HepG2 (cell line): ENCODE data around the gene RAB36. TPM values are rescaled to one million over a fixed set of nuclear protein-coding genes. Genes with fewer than 3 reads are reported as not detected.

ENCODE experiments used
- ATAC-seq: fragments of 200-7000 bp; cut with Tn5 transposase; 3 replicates; pipeline ENCODE4 v1.9.1; 2020; ENCODE audit warnings: mild to moderate bottlenecking, moderate library complexity
- BruUV-seq: library from RNA; stranded (reverse); fragments of 400-500 nt; replicated peaks from 2 replicates; lab custom pipeline; 2021; lab: Mats Ljungman, UMichigan
- CTCF ChIA-PET: fragments of 300-600 bp; formaldehyde crosslinking; extraction: SDS; loops from one replicate; lab custom pipeline; 2021; ENCODE audit warnings: low total read pairs, inconsistent platforms, low intra/inter-chr PET ratio; lab: Yijun Ruan, JAX
- POLR2A ChIA-PET: fragments of 350-600 bp; sonication (Branson Sonifier 250); formaldehyde crosslinking; loops from one replicate; lab custom pipeline; 2020; ENCODE audit warnings: antibody characterized with exemption, inconsistent platforms; lab: Yijun Ruan, JAX
- DNase-seq: peaks from one replicate; pipeline ENCODE4 v3.0.0-alpha.2; 2015; ENCODE audit warnings: low spot score
- FAIRE-seq: peaks from 3 replicates; lab custom pipeline; 2011; peaks lifted over from hg19 to GRCh38; lab: Jason Lieb, UNC
- H2AFZ ChIP-seq: one replicate; pipeline ENCODE4 v1.6.1; 2011; ENCODE audit warnings: low read length, inconsistent platforms
- H3K27ac ChIP-seq: fragments of 300-600 bp; 3 replicates; pipeline ENCODE4 v1.8.0; 2011; ENCODE audit warnings: mixed run types, mild to moderate bottlenecking, mixed read lengths, low read length, inconsistent platforms; ENCODE audit not compliant: insufficient read depth; ENCODE audit errors: extremely low read length
- H3K27me3 ChIP-seq, 2 experiments: fragments of 200-600 bp in 1 of 2; 2 replicates in 1 of 2; 3 replicates in 1 of 2; pipeline versions ENCODE4 v1.6.0 to v1.8.0; 2011; ENCODE audit warnings: low read length in 2 of 2, mild to moderate bottlenecking in 2 of 2, moderate library complexity in 2 of 2, inconsistent platforms in 1 of 2; ENCODE audit not compliant: insufficient read depth in 2 of 2, control insufficient read depth in 1 of 2
- H3K36me3 ChIP-seq, 2 experiments: fragments of 200-600 bp in 1 of 2; replicated peaks in 1 of 2; 2 replicates in 1 of 2; 3 replicates in 1 of 2; pipeline versions ENCODE4 v1.5.1 to v1.8.0; 2011; ENCODE audit warnings: low read length in 2 of 2, inconsistent platforms in 1 of 2; ENCODE audit not compliant: insufficient read depth in 2 of 2, control insufficient read depth in 1 of 2
- H3K4me1 ChIP-seq: 2 replicates; pipeline ENCODE4 v1.5.1; 2012; ENCODE audit warnings: low read length, inconsistent platforms; ENCODE audit not compliant: insufficient read depth
- H3K4me2 ChIP-seq: 2 replicates; pipeline ENCODE4 v1.6.0; 2011; ENCODE audit warnings: low read depth, low read length, inconsistent platforms
- H3K4me3 ChIP-seq, 3 experiments: fragments of 200-600 bp in 1 of 3; sonication (generic), shearing (Covaris generic) in 1 of 3; replicated peaks in 1 of 3; 2 replicates each; pipeline ENCODE4 v1.5.1; 2011 to 2016; ENCODE audit warnings: low read length in 3 of 3, inconsistent platforms in 2 of 3, low read depth in 2 of 3, mild to moderate bottlenecking in 2 of 3, control low read depth in 1 of 3, mixed read lengths in 1 of 3; ENCODE audit not compliant: insufficient read depth in 1 of 3
- H3K79me2 ChIP-seq: one replicate; pipeline ENCODE4 v1.6.1; 2011; ENCODE audit warnings: low read length, inconsistent platforms; ENCODE audit not compliant: insufficient read depth
- H3K9ac ChIP-seq: 2 replicates; pipeline ENCODE4 v1.6.0; 2011; ENCODE audit warnings: mild to moderate bottlenecking, low read depth, low read length, inconsistent platforms; ENCODE audit not compliant: insufficient read depth
- H3K9me3 ChIP-seq: 2 replicates; pipeline ENCODE4 v1.5.1; 2012; ENCODE audit warnings: mild to moderate bottlenecking, low read length
- H4K20me1 ChIP-seq: 2 replicates; pipeline ENCODE4 v1.6.0; 2011; ENCODE audit warnings: inconsistent platforms, mild to moderate bottlenecking, low read length, moderate library complexity; ENCODE audit not compliant: insufficient read depth
- HMGA1 ChIP-seq: sonication (generic); formaldehyde crosslinking; conservative IDR thresholded peaks from 2 replicates; pipeline ENCODE4 v1.4.0; 2020; ENCODE audit warnings: missing genetic modification reagents
- MTA1 ChIP-seq: sonication (generic); formaldehyde crosslinking; IDR thresholded peaks from 2 replicates; pipeline ENCODE4 v1.4.0; 2020; ENCODE audit warnings: missing genetic modification reagents, mild to moderate bottlenecking, borderline replicate concordance
- PAF1 ChIP-seq: IDR thresholded peaks from 2 replicates; pipeline ENCODE4 v1.6.1; 2016; ENCODE audit warnings: missing genetic modification reagents, missing compliant biosample characterization
- SETDB1 ChIP-seq: sonication (generic); formaldehyde crosslinking; IDR thresholded peaks from 2 replicates; pipeline ENCODE4 v1.5.1; 2020; ENCODE audit warnings: missing genetic modification reagents, mild to moderate bottlenecking, borderline replicate concordance
- SMAD3 ChIP-seq: sonication (generic); formaldehyde crosslinking; IDR thresholded peaks from 2 replicates; pipeline ENCODE4 v1.4.0; 2020; ENCODE audit warnings: missing genetic modification reagents
- TBL1XR1 ChIP-seq: fragments of 150-350 bp; IDR thresholded peaks from 2 replicates; pipeline ENCODE4 v1.6.1; 2014; ENCODE audit warnings: borderline replicate concordance, low read length; ENCODE audit not compliant: partially characterized antibody
- ZNF280B ChIP-seq: sonication (generic); formaldehyde crosslinking; IDR thresholded peaks from 2 replicates; pipeline ENCODE4 v1.5.0; 2020; ENCODE audit warnings: missing genetic modification reagents, mild to moderate bottlenecking, borderline replicate concordance
- ZNF329 ChIP-seq: sonication (generic); formaldehyde crosslinking; IDR thresholded peaks from 2 replicates; pipeline ENCODE4 v1.9.0; 2021; ENCODE audit warnings: low read depth, mild to moderate bottlenecking, missing genetic modification reagents
- ZNF746 ChIP-seq: sonication (generic); formaldehyde crosslinking; IDR thresholded peaks from 2 replicates; pipeline ENCODE4 v1.8.0; 2022; ENCODE audit warnings: mild to moderate bottlenecking, missing genetic modification reagents
- WGBS: methylation state at CpG from one replicate; pipeline ENCODE4 v1.1.6; 2017; ENCODE audit warnings: low lambda C conversion rate; 5-methylcytosine and 5-hydroxymethylcytosine counted together
- in situ Hi-C: cut with HindIII; loops from 2 replicates; pipeline ENCODE4 v1.10.0; 2017; ENCODE audit warnings: low pct_unique_long_range_greater_than_20kb; ENCODE audit not compliant: extremely low pct_ligation_motif_present
- intact Hi-C: fragments of 100-400 bp; cut with micrococcal nuclease; formaldehyde crosslinking; loops from one replicate; pipeline ENCODE4 v1.10.0; 2022; ENCODE audit not compliant: unreplicated experiment
- polyA plus RNA-seq, 8 experiments: library from polyadenylated mRNA; depleted of rRNA in 3 of 8; stranded (reverse) in 7 of 8; unstranded in 1 of 8; fragments of >200 nt; fragmentation: Illumina TruSeq in 4 of 8; extraction: Trizol in 4 of 8; gene quantifications; 2 replicates each; pipeline versions ENCODE4 v1.2.1 to v1.2.3, GENCODE V29; 2011 to 2016; ENCODE audit warnings: low read depth in 4 of 8, missing spikeins in 1 of 8, mixed read lengths in 1 of 8; ENCODE audit not compliant: insufficient read depth in 1 of 8
- total RNA-seq, 5 experiments: library from RNA; depleted of rRNA; stranded (reverse); fragments of >200 nt; fragmentation: Illumina TruSeq; extraction: Trizol; gene quantifications; 2 replicates each; pipeline ENCODE4 v1.2.3, GENCODE V29; 2016; ENCODE audit warnings: low read depth in 1 of 5
- TF ChIP-seq, protein P1 (sequence below): fragments of 450-650 bp; IDR thresholded peaks from 2 replicates; pipeline ENCODE4 v1.6.1; 2017; ENCODE audit warnings: mild to moderate bottlenecking

RAB36 gene
- total and polyA plus RNA-seq, 2 of the 13 experiments (the other 11 are each of a cell fraction or from before 2014, with no cell fraction given) = 0.24 to 0.86 TPM

DNA sequence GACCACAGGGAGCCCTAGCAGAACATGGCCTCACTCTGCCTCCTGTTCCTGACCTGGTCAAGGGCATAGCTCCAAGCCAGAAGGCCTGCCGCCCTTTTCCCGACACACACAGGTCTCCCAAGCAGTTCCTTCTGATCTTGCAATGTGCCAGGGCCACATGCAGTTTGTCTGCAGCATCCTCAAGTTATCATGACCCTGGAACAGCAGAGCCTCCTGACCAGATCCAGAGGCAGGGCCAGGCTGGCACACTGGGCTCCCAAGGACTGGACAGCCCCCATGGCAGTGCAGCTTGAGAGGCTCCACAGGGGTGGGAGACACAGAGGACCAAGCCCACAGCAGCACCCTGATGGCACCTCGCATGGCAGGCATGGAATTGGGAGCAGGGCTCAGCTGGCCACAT, 43.8 kb upstream of the RAB36 start (continued):
- TF ChIP-seq, protein P1, sequence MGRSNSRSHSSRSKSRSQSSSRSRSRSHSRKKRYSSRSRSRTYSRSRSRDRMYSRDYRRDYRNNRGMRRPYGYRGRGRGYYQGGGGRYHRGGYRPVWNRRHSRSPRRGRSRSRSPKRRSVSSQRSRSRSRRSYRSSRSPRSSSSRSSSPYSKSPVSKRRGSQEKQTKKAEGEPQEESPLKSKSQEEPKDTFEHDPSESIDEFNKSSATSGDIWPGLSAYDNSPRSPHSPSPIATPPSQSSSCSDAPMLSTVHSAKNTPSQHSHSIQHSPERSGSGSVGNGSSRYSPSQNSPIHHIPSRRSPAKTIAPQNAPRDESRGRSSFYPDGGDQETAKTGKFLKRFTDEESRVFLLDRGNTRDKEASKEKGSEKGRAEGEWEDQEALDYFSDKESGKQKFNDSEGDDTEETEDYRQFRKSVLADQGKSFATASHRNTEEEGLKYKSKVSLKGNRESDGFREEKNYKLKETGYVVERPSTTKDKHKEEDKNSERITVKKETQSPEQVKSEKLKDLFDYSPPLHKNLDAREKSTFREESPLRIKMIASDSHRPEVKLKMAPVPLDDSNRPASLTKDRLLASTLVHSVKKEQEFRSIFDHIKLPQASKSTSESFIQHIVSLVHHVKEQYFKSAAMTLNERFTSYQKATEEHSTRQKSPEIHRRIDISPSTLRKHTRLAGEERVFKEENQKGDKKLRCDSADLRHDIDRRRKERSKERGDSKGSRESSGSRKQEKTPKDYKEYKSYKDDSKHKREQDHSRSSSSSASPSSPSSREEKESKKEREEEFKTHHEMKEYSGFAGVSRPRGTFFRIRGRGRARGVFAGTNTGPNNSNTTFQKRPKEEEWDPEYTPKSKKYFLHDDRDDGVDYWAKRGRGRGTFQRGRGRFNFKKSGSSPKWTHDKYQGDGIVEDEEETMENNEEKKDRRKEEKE = no peak
- TF ChIP-seq SMAD3 (CRISPR knock-in tag) (no peak), TBL1XR1 (no peak), PAF1 (no peak), SETDB1 (CRISPR knock-in tag) (no peak), ZNF280B (CRISPR knock-in tag) (no peak)
- TF ChIP-seq, all 625 proteins: peak for 0

DNA sequence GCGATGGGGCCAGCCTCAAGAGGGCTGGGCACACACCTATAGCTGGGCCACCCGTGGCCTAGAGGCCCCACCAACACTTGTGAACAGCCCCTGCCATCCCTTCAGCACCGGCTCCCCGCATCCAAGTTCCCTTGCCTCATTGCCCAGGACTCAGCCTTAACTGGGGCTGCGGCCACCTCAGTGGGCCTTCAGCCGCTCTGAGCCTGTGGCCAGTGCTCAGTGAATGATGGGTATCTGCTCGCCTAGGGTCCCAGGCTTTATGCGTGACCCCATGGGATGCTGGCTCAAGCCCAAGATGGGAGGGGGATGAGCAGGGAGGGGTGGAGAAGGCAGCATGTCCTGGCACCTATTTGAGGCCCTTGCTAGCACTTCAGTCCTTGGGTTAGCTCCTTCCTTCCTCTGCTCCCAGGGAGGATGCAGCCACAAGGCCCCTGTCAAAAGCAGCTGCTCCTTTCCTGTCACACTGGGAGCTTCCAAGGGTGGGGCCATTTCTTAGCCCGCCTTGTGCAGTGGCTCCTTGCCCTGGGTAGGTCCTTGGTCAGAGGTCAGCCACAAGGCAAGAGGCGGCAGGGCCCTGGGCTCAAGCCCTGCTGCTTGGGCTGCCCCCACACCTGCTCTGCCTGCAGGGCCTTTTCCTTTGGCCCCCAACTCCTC, 43.1 kb upstream of the RAB36 start:
- WGBS = 94% methylated on average over 8 of the region's 10 CpGs
- in situ Hi-C loops = no loop called here
- Histone ChIP-seq H3K9me3 (no peaks in the 10 kb centered on the region), H3K9ac (no peak overlapping the region), H2AFZ (no peak overlapping the region), H3K27me3 (no peaks in the 10 kb centered on the region), H3K79me2 (no peaks in the 10 kb centered on the region), H3K27ac (no peak overlapping the region), H4K20me1 (no peaks in the 10 kb centered on the region), H3K4me2 (no peak overlapping the region), H3K4me3 (no peak overlapping the region), H3K4me1 (peaks cover 10% of the 10 kb centered on the region; the same call in 1 of the 2 replicates), H3K36me3 (peaks cover 7 to 20% of the 10 kb centered on the region in 2 experiments; a peak in 4 of 5 replicates)
- BruUV-seq = no TSS peak
- FAIRE-seq (no peak), DNase-seq (no peak), ATAC-seq (no peak)
- CTCF ChIA-PET = no interaction called here
- POLR2A ChIA-PET = interaction anchor here (1.0 kb wide), 1 partner anchor 27 kb away, joined by 3 read pairs; no protein-coding TSS in a partner anchor
- intact Hi-C loops = no loop called here
- no peak for TF ChIP-seq ZNF329 (CRISPR knock-in tag)
- no peak for TF ChIP-seq HMGA1 (CRISPR knock-in tag)
- TF ChIP-seq ZNF746 (CRISPR knock-in tag) = no peak
- no peak for TF ChIP-seq MTA1 (CRISPR knock-in tag)
